Measurements from ENCODE around the gene GRB10.

DNA sequence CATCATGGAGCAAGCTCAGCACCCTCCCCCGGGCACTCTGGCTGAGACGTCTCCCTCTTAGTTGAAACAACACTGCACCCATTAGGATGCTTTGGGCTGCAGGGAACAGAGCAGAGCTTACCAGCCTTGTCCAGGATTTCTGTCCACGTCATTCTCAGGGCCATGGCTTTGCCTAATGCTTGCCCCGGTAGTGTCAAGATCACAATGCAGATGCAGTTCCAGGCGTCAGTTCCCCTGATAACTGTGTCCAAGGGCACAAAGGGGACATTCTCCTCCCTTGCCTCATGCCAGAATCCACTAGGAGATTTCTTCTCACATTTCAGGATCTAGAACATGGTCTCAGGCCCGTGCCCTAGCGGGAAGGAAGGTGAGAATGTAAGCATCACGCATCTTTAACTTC is 17.2 kb upstream of the GRB10 start:
- TF ChIP-seq EZH2 (IDR thresholded peaks at IDR 0.05): no peak
- no peak for TF ChIP-seq EZH2phosphoT487 (IDR thresholded peaks at IDR 0.05)

Measured in neural progenitor cell (in vitro differentiated cells).